Keratinocyte (primary cell): ENCODE data around the gene EXOC4.

ENCODE experiments used
- CTCF ChIP-seq, 3 experiments: IDR thresholded peaks in 1 of 3; conservative IDR thresholded peaks in 1 of 3; optimal IDR thresholded peaks in 1 of 3; 2 replicates in 2 of 3; 3 replicates in 1 of 3; pipeline versions ENCODE3 to v1.5.1; 2011; ENCODE audit warnings: low read length in 3 of 3, mild to moderate bottlenecking in 3 of 3, moderate library complexity in 2 of 3, control low read depth in 1 of 3, inconsistent platforms in 1 of 3; ENCODE audit not compliant: insufficient read depth in 2 of 3; ENCODE audit errors: extremely low read depth in 1 of 3
- EZH2 ChIP-seq: IDR thresholded peaks from one replicate; pipeline ENCODE4 v1.6.1; 2012; ENCODE audit warnings: inconsistent platforms, mild to moderate bottlenecking, low read length, moderate library complexity

GRCh38 chr7:133217773-133218172 is 35.1 kb upstream of the EXOC4 start:
- TF ChIP-seq CTCF (optimal IDR thresholded peaks at IDR 0.05 in 1 of 3, IDR thresholded peaks at IDR 0.05 in 1 of 3, conservative IDR thresholded peaks at IDR 0.05 in 1 of 3; ENCODE audit: extremely low read depth in 1 of 3, insufficient read depth in 2 of 3, low read length in 3 of 3): no peak
- TF ChIP-seq EZH2: no peak
